KMS-11 (cell line): ENCODE data around the gene SMARCD3.

ENCODE experiments used
- H2AFZ ChIP-seq: fragments of 200-600 bp; sonication (generic); 2 replicates; pipeline ENCODE4 v1.6.1; 2016; ENCODE audit warnings: antibody characterized with exemption, mixed run types, low read depth
- H3K27ac ChIP-seq: fragments of 200-600 bp; sonication (generic); 2 replicates; pipeline ENCODE4 v1.6.1; 2016; ENCODE audit warnings: mild to moderate bottlenecking, mixed run types
- H3K27me3 ChIP-seq: fragments of 200-600 bp; sonication (generic); 2 replicates; pipeline ENCODE4 v1.6.1; 2017; ENCODE audit warnings: mild to moderate bottlenecking, low read depth, mixed run types, moderate library complexity; ENCODE audit not compliant: insufficient read depth
- H3K36me3 ChIP-seq: fragments of 200-600 bp; sonication (generic); 2 replicates; pipeline ENCODE4 v1.6.1; 2017; ENCODE audit warnings: mild to moderate bottlenecking, mixed run types; ENCODE audit not compliant: insufficient read depth
- H3K4me1 ChIP-seq: fragments of 200-600 bp; sonication (generic); 2 replicates; pipeline ENCODE4 v1.6.1; 2016; ENCODE audit warnings: mild to moderate bottlenecking, low read depth, mixed run types; ENCODE audit not compliant: poor library complexity, severe bottlenecking
- H3K4me2 ChIP-seq: fragments of 200-600 bp; sonication (generic); 2 replicates; pipeline ENCODE4 v1.7.0; 2016; ENCODE audit warnings: mild to moderate bottlenecking, mixed run types
- H3K4me3 ChIP-seq: fragments of 200-600 bp; sonication (generic); IDR thresholded peaks from 2 replicates; pipeline ENCODE4 v1.6.1; 2017; ENCODE audit warnings: low read depth, low read length, mixed read lengths; ENCODE audit not compliant: insufficient read depth
- H3K79me2 ChIP-seq: fragments of 200-600 bp; sonication (generic); 2 replicates; pipeline ENCODE4 v1.6.1; 2016; ENCODE audit warnings: low read depth, mixed run types; ENCODE audit not compliant: insufficient read depth
- H3K9ac ChIP-seq: fragments of 200-600 bp; sonication (generic); 2 replicates; pipeline ENCODE4 v1.6.1; 2016; ENCODE audit warnings: mild to moderate bottlenecking, mixed run types
- H4K20me1 ChIP-seq: fragments of 200-600 bp; sonication (generic); 2 replicates; pipeline ENCODE4 v1.6.1; 2016; ENCODE audit warnings: mild to moderate bottlenecking, mixed run types; ENCODE audit not compliant: insufficient read depth
- TF ChIP-seq, protein P1 (sequence below): fragments of 200-600 bp; sonication (generic); conservative IDR thresholded peaks from 2 replicates; pipeline ENCODE4 v1.6.1; 2017; ENCODE audit warnings: low read depth, mild to moderate bottlenecking, antibody characterized with exemption, low read length, moderate library complexity, mixed read lengths

Gene SMARCD3

DNA sequence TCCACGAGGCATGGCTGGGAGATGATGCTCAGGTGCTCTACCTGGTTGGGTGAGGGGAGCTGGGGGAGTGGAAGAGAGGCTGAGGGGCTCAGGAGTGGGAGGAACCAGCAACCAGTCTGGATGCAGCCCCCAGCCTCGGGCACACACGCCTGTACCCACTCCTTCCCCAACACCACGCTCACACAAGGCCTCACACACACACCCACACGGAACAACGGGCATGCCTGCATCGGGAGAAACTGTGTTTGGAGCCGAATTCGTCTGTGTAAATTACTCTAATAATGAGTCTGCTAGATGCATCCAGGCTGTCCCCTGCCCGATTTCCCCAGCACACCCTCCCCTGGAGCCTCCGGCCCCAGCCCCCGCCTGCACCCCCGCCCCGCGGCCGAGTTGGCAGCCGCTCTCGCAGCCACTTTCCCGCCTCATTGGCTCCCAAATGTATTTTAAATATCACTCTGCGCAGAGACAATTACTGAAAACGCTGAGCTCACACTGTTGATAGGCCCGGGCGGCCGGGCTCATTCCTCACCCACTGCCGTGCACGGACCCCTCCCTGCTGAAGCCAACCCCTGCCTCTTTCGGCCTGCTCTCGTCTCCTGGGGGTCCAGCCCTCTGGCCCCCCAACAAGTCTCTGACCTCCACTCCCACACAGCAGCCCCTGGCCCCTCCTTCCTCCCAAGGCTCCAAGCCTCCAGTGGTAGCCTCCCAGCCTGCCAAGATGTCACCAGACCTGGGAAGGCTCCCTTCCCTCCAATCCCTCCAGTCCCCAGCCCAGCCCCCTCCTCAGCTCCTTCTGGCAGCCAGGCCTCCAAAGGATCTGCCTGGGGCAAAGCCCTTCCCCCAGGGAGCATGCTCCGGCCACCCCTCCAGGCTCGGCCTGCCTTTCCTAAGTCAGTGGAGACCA, 49.3 kb downstream of the SMARCD3 start:
- Histone ChIP-seq H3K4me3 (no peak overlapping the region), H3K27ac (no peak overlapping the region), H3K36me3 (no peaks in the 10 kb centered on the region), H3K79me2 (no peaks in the 10 kb centered on the region), H4K20me1 (no peaks in the 10 kb centered on the region), H3K4me1 (no peaks in the 10 kb centered on the region), H3K9ac (no peak overlapping the region), H3K27me3 (peaks cover 99% of the 10 kb centered on the region), H2AFZ (no peak overlapping the region), H3K4me2 (no peak overlapping the region)
- TF ChIP-seq, protein P1, sequence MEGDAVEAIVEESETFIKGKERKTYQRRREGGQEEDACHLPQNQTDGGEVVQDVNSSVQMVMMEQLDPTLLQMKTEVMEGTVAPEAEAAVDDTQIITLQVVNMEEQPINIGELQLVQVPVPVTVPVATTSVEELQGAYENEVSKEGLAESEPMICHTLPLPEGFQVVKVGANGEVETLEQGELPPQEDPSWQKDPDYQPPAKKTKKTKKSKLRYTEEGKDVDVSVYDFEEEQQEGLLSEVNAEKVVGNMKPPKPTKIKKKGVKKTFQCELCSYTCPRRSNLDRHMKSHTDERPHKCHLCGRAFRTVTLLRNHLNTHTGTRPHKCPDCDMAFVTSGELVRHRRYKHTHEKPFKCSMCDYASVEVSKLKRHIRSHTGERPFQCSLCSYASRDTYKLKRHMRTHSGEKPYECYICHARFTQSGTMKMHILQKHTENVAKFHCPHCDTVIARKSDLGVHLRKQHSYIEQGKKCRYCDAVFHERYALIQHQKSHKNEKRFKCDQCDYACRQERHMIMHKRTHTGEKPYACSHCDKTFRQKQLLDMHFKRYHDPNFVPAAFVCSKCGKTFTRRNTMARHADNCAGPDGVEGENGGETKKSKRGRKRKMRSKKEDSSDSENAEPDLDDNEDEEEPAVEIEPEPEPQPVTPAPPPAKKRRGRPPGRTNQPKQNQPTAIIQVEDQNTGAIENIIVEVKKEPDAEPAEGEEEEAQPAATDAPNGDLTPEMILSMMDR, result no peak

DNA sequence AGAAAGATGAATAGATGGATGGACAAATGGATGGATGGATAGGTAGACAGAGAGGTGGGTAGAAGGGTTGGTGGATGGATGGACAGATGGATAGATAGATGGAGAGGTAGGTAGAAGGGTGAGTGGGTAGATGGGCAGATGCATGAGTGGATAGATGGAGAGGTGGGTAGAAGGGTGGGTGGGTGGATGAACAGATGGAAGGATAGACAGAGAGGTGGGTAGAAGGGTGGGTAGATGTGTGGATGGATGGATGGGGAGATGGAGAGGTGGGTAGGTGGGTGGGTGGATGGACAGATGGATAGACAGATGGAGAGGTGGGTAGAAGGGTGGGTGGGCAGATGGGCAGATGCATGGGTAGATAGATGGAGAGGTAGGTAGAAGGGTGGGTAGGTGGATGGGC, 50.6 kb downstream of the SMARCD3 start:
- Histone ChIP-seq H2AFZ (no peak overlapping the region), H3K9ac (no peak overlapping the region), H3K4me3 (no peak overlapping the region), H3K36me3 (no peaks in the 10 kb centered on the region), H3K79me2 (no peaks in the 10 kb centered on the region), H3K4me2 (no peak overlapping the region), H4K20me1 (no peaks in the 10 kb centered on the region), H3K4me1 (no peaks in the 10 kb centered on the region), H3K27me3 (peaks cover 99% of the 10 kb centered on the region), H3K27ac (no peak overlapping the region)
- TF ChIP-seq, protein P1, result no peak

DNA sequence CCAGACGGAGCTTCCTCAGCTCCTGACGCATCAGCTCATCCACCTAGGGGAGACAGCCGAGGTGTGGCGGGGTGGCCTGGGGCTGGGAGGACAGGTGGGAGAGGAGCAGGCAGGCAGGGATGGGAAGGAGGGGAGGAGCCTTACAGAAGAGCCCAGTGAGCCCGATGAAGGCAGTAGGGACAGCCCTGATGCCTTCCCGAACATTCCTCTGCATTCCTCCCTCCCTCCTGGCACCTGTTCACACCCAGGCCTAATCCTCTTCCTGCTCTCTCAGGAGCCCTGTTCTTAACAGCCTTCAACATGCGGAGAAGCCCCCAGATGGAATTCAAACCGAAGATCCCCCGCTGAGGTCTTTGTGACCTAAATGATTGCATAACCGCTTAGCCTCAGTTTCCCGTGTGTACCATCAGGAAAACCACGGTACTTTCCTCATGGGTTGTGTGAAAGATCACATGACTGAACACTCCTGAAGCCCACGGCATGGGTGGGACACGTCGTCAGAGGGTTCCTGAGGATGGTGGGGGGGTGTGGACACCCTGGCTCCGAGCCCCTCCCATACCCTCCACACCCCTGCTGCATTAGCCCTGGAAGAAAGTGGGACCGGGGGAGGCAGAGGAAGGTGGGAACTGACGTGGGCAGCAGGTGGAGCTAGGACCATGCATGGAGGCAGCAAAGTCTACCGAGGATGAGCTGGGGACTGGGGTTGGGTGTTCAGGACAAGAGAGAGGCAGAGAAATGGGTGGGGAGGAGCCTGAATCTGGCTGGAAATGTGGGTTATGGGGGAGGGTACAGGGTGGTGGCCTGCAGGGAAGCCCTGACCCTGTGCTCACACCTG, 52.7 kb downstream of the SMARCD3 start:
- no peak overlapping the region for H3K4me3 ChIP-seq
- H3K27me3 ChIP-seq, result peaks cover 99% of the 10 kb centered on the region
- no peak overlapping the region for H3K9ac ChIP-seq
- no peaks in the 10 kb centered on the region for H3K79me2 ChIP-seq
- no peaks in the 10 kb centered on the region for H4K20me1 ChIP-seq
- H2AFZ ChIP-seq, result no peak overlapping the region
- TF ChIP-seq, protein P1, result no peak
- H3K4me1 ChIP-seq, result no peaks in the 10 kb centered on the region
- no peaks in the 10 kb centered on the region for H3K36me3 ChIP-seq
- no peak overlapping the region for H3K4me2 ChIP-seq
- H3K27ac ChIP-seq, result no peak overlapping the region

DNA sequence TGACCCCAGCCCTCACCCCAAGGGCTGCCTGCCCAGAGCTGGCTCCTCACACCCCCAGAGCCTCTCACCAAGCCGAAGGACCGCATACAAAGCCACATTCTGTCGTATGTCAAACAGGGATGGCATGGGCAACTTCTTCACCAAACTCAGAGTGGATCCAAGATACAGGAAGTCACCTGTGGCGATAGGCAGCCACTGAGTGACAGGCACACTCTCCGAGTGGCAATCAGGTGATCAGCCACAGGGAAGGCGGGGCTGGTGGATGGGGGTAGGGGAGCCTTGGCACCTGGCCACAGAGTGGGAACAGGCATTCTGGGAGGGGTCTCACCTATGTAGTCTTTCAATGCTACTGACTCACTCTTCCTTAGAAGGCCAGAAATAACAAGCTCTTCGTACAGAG, 54.3 kb downstream of the SMARCD3 start:
- peaks cover 100% of the 10 kb centered on the region for H3K27me3 ChIP-seq
- H3K79me2 ChIP-seq, result no peaks in the 10 kb centered on the region
- H3K4me2 ChIP-seq, result no peak overlapping the region
- H3K9ac ChIP-seq, result no peak overlapping the region
- H3K36me3 ChIP-seq, result no peaks in the 10 kb centered on the region
- TF ChIP-seq, protein P1, result no peak
- no peak overlapping the region for H3K4me3 ChIP-seq
- H4K20me1 ChIP-seq, result no peaks in the 10 kb centered on the region
- no peak overlapping the region for H2AFZ ChIP-seq
- no peaks in the 10 kb centered on the region for H3K4me1 ChIP-seq
- no peak overlapping the region for H3K27ac ChIP-seq
